GM06990 (cell line): ENCODE data around the gene VSIG4.
A peak's percentile ranks its signal among the peaks of the same experiment; 100 is the strongest.

Experiments used
- DNase-seq: peaks from one replicate; pipeline ENCODE4 v3.0.0-alpha.2; 2011; ENCODE audit not compliant: insufficient read length; ENCODE audit errors: extremely low read depth
- H3K27me3 ChIP-seq: replicated peaks from 2 replicates; pipeline ENCODE4 v1.6.0; 2011; ENCODE audit warnings: low read length; ENCODE audit not compliant: control insufficient read depth, insufficient read depth
- H3K36me3 ChIP-seq: 2 replicates; pipeline ENCODE4 v1.5.1; 2011; ENCODE audit warnings: low read length; ENCODE audit not compliant: control insufficient read depth, insufficient read depth
- H3K4me3 ChIP-seq: replicated peaks from 2 replicates; pipeline ENCODE4 v1.5.1; 2011; ENCODE audit warnings: low read depth, mild to moderate bottlenecking, control low read depth, low read length
- TF ChIP-seq, protein P1 (sequence below): IDR thresholded peaks from 2 replicates; pipeline ENCODE4 v1.5.1; 2011; ENCODE audit warnings: low read length, control low read depth, mild to moderate bottlenecking, inconsistent platforms; ENCODE audit not compliant: insufficient read depth, poor library complexity, severe bottlenecking

VSIG4 gene

GRCh38 chrX:66015152-66015831 is 24.6 kb downstream of the VSIG4 start:
- peak overlapping the region; percentile 31 for H3K4me3 ChIP-seq
- no peaks in the 10 kb centered on the region for H3K27me3 ChIP-seq
- DNase-seq, result peak; percentile 59
- H3K36me3 ChIP-seq, result no peaks in the 10 kb centered on the region
- TF ChIP-seq, protein P1, sequence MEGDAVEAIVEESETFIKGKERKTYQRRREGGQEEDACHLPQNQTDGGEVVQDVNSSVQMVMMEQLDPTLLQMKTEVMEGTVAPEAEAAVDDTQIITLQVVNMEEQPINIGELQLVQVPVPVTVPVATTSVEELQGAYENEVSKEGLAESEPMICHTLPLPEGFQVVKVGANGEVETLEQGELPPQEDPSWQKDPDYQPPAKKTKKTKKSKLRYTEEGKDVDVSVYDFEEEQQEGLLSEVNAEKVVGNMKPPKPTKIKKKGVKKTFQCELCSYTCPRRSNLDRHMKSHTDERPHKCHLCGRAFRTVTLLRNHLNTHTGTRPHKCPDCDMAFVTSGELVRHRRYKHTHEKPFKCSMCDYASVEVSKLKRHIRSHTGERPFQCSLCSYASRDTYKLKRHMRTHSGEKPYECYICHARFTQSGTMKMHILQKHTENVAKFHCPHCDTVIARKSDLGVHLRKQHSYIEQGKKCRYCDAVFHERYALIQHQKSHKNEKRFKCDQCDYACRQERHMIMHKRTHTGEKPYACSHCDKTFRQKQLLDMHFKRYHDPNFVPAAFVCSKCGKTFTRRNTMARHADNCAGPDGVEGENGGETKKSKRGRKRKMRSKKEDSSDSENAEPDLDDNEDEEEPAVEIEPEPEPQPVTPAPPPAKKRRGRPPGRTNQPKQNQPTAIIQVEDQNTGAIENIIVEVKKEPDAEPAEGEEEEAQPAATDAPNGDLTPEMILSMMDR, result no peak

- Histone ChIP-seq H3K4me3 (no peak overlapping the region), H3K27me3 (no peaks in the 10 kb centered on the region), H3K36me3 (no peaks in the 10 kb centered on the region)
- DNase-seq, result no peak
- TF ChIP-seq, protein P1, result no peak
These were observed 25.3 kb downstream of the VSIG4 start for GRCh38 chrX:66014556-66014955.

DNA sequence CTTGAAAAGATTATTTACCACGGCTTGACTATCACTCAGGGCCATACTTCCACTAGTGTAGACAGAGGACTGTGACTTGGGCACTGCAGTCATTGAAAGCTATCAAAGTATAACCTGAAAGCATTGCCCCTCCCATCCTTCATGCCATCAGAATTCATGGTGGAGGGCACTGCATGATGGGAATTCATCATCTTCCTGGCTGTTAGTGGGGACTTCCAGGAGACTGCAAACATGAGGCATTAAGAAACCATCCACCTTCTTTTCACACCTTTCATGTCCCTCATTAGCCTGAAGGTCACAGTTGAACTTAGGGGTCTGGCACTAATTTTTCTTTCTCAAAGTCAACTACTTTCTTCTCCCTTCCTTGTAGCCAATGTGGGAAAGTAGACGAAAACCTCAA is 25.8 kb downstream of the VSIG4 start:
- Histone ChIP-seq H3K36me3 (no peaks in the 10 kb centered on the region), H3K4me3 (no peak overlapping the region), H3K27me3 (no peaks in the 10 kb centered on the region)
- TF ChIP-seq, protein P1, result no peak
- DNase-seq, result no peak

- peak; percentile 56 for DNase-seq
- Histone ChIP-seq H3K4me3 (no peak overlapping the region), H3K36me3 (no peaks in the 10 kb centered on the region), H3K27me3 (no peaks in the 10 kb centered on the region)
- TF ChIP-seq, protein P1, result no peak
These were observed 26.6 kb downstream of the VSIG4 start for GRCh38 chrX:66013194-66013816.

GRCh38 chrX:66012094-66012534 is 27.8 kb downstream of the VSIG4 start:
- Histone ChIP-seq H3K27me3 (no peaks in the 10 kb centered on the region), H3K4me3 (no peak overlapping the region), H3K36me3 (no peaks in the 10 kb centered on the region)
- DNase-seq, result no peak
- TF ChIP-seq, protein P1, result no peak
